CD4-positive, alpha-beta T cell treated with Interleukin-6 at 100 ng/mL for 8 hours (primary cell): ENCODE results near the gene DDX27.
"Not testable (repeated sequence)": the region's sequence is repeated elsewhere in the genome, so short reads cannot be mapped to it uniquely, and the experiment has no call there.

Experiments used
- DNase-seq: peaks from one replicate; pipeline ENCODE4 v3.0.0-alpha.2; 2020; ENCODE audit warnings: mixed read lengths, low spot score

DDX27 gene

DNA sequence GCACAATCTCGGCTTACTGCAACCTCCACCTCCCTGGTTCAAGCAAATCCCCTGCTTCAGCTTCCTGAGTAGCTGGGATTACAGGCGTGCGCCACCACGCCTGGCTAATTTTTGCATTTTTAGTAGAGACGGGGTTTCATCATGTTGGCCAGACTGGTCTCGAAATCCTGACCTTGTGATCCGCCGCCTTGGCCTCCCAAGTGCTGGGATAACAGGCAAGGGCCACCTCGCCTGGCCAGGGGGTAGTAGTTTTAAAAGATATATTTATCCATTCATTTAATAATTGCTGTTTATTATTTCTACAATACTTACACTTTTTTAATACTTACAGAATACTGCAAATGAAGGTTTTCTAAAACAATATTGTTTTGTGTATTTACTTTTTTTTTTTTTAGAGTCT, 15.5 kb upstream of the DDX27 start:
- no peak for DNase-seq

- DNase-seq, result no peak
Measured at GRCh38 chr20:49207076-49207475, 12.1 kb upstream of the DDX27 start.

- DNase-seq, result no peak
Measured at GRCh38 chr20:49210101-49210756, 9.0 kb upstream of the DDX27 start.

DNA sequence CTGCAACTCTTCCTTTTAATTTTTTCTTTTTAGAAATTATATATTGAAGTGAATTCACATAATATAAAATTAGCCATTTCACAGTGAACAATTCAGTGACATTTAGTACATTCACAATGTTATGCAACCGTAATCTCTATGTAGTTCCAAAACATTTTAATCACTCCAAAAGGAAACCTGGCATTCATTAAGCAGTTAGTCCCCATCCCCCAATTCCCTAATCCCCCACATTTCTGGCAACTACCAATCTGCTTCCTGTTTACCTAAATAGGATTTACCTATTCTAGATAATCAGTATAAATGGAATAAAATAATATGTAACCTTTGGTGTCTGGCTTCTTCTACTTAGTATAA, 8.5 kb upstream of the DDX27 start:
- no peak for DNase-seq

- DNase-seq, result no peak
Measured at GRCh38 chr20:49214571-49214970, 4.6 kb upstream of the DDX27 start.

DNA sequence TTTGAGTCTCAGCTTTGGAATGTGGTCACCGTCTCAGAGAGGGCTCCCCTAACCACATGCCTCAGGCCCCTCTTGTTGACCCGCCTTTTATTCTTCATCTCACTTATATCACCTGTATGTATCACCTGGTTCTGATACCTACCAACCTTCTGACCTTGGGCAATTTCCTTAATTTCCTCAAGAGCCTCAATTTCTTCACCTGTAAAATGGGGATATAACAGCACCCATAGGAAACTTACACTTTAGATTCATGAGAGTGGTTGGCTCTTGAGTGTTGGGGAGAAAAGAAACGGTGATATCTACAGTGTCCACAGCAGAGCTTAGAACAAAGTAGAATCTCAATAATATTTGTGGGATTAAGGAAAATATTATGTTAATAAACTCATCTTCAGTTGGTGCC, 4.0 kb upstream of the DDX27 start:
- DNase-seq, result no peak

DNA sequence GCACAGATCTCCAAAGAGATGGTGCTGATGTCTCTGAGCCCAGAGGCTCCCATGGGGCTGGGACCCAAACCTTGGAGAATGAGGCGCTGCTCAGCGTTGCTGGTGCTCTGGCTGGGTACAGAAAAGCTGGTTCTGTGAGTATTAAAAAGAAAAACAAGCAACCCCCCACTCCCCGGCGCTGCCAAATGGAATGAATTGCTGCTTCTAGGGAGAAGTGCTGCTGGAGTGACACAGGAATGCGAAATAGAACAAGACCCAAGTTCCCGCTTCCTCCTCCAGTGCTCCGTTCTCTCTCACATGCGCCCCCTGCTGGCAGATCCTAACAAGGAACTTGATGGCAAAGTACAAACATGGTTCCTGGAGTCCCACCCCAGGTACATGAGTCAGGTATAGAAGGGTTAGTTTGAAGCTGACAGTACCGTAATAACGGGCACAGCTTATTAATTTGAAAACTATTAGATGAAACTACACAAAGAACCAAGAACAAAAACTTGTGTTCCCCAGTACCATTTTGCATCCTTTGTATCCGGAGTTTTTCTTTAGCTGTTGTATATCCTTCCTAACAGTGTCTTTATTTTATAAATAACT, 2.1 kb upstream of the DDX27 start:
- peak; percentile 88 for DNase-seq

DNA sequence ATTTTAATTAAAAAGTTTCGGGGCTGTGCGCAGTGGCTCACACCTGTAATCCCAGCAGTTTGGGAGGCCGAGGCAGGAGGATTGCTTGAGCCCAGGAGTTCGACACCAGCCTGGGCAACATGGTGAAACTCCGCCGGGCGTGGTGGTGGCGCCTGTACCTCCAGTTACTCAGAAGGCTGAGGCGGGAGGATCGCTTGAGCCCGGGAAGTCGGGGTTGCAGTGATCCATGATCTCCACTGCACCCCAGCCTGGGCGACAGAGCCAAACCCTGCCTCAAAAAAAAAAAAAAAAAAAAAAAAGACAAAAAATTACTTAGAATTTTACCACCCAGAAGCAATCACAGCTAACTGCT, 501 bp upstream of the DDX27 start:
- not testable (repeated sequence) for DNase-seq

DNA sequence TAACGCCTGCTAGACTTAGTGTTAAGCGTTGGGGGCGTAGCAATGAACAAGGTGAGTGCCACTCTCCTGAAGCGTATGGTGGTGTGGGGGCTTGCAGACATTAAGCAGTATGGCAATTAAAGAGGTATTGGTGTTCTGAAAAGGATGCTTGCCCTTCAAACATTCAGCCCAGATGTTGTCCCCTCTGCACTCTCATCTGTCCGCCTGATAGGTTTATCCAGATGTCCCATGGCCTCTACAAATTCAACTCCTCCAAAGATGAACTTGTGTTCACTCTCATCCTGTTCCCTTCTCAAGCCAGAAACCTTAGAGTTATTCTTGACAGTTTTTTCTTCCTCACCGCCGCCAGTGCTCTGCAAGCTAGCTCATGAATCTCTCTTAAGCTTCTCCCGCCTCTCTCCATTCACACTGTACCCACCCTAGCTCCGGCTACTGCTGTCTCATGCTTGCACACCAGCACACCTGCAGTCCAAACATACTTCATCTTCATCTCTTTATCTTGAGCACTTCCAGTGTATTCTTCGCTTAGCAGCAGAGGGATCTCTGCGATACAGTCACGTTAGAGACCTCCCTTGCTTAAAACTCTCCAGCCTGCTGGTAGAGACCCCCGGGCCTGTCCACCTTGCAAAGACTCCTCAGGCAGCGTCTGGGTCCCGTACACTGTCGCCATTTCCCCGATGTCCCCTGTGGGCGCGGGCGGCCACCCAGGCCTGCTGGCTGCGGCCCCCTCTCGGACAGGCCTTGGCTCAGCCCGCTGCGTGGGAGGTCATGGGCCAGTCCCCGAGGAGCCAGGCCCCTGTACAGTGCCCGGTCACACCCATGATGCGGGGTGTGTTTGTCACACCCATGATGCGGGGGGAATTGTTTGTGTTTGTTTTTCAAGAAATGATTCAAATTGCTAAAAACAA, 962 bp downstream of the DDX27 start:
- no peak for DNase-seq

- no peak for DNase-seq
Measured at GRCh38 chr20:49225896-49226295, 6.7 kb downstream of the DDX27 start.

- DNase-seq, result no peak
Measured at GRCh38 chr20:49228676-49229075, 9.5 kb downstream of the DDX27 start.

- no peak for DNase-seq
Measured at GRCh38 chr20:49229381-49229780, 10.2 kb downstream of the DDX27 start.

DNA sequence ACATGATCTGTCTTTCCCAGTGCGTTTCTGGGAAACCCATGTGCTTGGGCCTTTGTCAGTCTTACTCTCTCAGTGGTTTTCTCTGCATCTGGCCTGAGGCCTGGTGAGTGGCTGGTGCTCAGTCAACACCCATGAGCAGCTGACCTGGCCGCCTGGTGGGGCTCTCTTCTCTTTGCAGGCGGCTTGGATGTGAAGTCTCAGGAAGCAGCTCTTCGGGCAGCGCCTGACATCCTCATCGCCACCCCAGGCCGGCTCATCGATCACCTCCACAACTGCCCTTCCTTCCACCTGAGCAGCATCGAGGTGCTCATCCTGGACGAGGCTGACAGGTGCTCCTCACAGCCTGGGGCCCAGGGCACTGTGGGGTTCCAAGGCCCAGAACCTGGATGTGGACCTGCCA, 10.8 kb downstream of the DDX27 start:
- no peak for DNase-seq

GRCh38 chr20:49230561-49231133, 11.4 kb downstream of the DDX27 start:
- no peak for DNase-seq

DNA sequence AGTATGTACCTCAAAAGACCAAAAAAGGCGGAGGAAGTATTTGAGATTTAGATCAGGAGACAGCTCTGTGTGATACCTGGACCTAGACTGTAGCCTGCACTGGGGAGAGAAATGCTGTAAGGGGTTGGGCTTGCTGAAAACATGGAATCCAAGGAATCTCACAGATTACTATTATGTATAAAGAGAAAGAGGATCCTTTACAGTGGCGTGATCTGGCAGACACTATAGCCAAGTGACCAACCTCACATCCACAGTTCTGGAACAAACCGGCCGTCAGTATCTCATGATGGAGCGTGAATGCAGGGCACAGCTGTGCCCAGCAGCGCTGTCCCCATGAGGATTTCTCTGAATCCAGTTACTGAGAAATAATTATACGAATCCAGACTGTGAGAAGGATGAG, 12.3 kb downstream of the DDX27 start:
- DNase-seq, result no peak

DNA sequence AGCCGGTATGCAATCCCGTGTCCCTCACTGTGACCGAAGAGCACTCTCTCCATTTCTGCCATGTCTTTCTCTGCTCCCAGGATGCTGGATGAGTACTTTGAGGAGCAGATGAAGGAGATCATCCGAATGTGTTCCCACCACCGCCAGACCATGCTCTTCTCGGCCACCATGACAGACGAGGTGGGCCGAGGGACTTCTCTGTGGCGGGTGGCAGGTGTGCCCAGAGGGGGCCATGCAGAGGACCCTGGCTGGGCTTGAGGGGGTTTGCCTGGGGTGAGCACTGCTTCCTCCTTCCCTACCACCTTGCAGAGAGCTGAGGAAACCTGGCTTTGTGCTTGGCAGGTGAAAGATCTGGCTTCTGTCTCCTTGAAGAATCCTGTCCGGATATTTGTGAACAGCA, 14.0 kb downstream of the DDX27 start:
- DNase-seq, result no peak

DNA sequence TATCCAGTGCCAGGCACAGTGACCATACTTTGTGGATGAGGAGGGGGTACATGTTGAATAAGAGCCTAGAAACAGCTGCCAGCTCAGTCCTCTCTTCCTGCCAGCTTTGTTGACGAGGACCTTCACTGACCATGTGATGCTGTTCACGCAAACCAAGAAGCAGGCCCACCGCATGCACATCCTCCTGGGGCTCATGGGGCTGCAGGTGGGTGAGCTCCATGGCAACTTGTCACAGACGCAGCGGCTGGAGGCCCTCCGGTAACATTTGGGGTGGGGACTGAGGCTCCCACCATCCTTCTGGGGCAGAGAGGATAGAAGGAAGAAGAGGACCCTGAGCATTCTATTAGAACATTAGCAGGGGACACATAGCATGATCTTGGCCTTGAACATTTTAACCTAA, 15.6 kb downstream of the DDX27 start:
- DNase-seq, result no peak

GRCh38 chr20:49236301-49236700, 17.1 kb downstream of the DDX27 start:
- no peak for DNase-seq

DNA sequence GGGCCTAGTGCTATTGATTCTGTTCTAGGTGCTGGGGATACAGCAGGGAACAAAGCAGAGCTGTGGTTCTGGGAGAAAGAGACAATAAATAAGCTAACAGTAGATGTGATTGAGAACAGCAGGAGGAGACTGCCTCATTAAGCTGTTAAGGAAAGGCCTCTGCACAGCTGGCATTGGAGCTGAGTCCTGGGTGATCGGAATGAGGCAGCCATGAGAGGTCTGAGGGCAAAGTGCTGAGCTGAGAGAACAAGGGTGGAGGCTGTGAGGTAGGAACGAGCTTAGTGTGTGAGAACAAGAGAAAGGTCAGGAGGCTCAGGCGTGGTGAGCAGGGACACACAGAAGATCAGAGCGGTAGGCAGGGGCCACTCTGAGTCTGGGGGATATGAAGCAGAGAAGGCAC, 18.3 kb downstream of the DDX27 start:
- DNase-seq, result no peak

- DNase-seq, result peak; percentile 21
Measured at GRCh38 chr20:49245921-49246740, 26.9 kb downstream of the DDX27 start.

GRCh38 chr20:49247169-49247723, 28.0 kb downstream of the DDX27 start:
- DNase-seq, result no peak

DNA sequence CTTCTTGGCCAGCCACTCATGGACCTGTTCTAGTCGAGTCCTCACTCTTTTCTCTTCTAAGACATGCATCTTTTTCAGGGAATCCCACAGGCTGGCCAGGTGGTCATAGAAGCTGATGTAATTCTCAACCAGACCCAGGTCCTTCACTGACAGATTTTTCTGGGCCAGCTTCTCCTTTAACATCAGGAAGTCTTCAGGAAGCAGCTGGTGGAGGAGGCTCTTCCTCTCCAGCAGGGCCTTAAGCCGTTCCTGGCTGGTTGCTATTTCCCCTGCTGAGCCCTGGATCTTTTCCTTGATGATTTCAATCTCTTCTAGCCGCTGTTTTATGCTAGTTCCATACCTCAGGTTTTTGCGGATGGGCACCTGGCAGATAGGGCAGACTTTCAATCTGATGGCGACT, 28.6 kb downstream of the DDX27 start:
- no peak for DNase-seq
